GM19395 (cell line): ENCODE results near the gene MACROH2A1.

ENCODE experiments used
- ATAC-seq: cut with Tn5 transposase; IDR thresholded peaks from one replicate; pipeline ENCODE4 v1.9.1; 2021; ENCODE audit warnings: mild to moderate bottlenecking, moderate library complexity; ENCODE audit not compliant: unreplicated experiment

The MACROH2A1 gene

GRCh38 chr5:135357685-135358084 is 41.3 kb downstream of the MACROH2A1 start:
- no peak for ATAC-seq

DNA sequence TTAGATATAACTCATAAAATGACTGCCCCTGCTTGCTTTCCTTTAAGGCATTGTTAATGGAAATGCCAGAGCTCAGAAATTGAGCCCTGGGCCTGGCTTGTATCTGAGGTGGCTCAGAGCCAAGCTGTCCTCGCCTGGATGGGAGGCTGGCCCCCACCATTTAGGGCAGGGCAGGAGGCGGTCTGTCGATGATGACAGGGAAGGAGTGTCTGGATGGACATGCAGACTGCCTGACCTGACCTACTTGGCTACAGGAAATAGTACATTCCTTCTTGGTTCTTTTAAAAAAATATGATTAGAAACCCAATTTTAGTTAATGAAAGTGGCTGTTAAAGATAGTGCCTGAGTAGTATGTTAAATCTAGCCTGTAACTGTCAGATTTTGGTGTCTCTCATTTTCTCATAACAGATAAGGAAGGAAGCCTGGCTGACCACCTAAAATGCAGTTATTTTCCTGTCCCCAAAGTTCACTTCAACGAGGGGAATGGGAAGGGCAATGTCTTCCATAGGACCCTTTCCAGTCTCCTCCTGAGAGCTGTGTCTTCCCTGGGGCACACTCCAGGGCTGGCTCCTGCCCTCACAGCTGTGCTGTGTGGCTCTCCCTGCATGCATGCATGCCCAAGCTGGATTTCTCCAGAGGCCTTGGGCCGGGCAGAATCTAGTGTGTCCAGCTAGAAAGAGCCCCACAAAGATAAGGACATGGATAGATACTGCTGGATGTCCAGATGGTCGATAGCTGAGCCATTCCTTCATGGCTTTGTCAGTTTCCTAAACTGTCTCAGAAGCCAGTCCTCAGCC is 42.3 kb downstream of the MACROH2A1 start:
- no peak for ATAC-seq

- no peak for ATAC-seq
Measured at GRCh38 chr5:135355169-135355568, 43.9 kb downstream of the MACROH2A1 start.

GRCh38 chr5:135353952-135354721 is 44.9 kb downstream of the MACROH2A1 start:
- ATAC-seq = no peak

DNA sequence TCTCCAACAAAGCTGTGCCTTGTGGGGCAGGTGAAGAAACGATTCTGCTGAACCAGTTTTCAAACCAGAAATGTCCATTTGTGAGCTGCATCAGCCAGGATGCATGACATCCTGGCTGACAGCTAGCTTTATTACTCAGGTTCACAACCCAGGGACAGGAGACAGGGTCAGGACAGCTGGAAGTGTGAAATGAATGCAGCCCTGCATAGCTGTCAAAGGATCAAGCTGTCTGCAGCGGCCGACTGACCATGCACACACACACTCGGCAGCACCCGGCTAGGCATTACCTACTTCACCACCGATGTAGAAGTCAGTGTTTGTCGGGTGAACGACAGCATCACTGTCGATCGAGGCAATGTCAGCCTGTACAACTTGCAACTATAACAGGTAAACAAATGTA is 48.5 kb downstream of the MACROH2A1 start:
- no peak for ATAC-seq

DNA sequence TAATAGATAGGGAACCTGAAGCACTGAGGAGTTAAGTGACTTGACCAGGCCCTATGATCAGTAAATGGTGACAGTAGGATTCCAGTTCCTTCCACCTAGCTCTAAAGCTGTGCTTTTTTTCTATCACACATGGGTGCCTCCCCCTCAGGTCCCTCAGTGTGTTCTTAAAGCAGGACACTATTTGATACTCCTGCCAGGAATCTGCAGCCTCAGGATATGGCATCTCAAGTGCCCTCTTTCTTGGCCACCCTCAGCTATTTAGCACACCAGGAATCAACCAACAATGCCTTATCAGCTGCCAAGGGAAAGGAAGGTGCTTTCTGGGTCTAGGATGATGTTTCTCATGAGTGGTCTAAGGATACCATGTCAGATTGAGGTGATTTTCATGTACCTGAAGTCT is 49.1 kb downstream of the MACROH2A1 start:
- ATAC-seq = no peak

GRCh38 chr5:135349451-135349850 is 49.6 kb downstream of the MACROH2A1 start:
- no peak for ATAC-seq

- ATAC-seq = no peak
Measured at GRCh38 chr5:135348918-135349317, 50.1 kb downstream of the MACROH2A1 start.

GRCh38 chr5:135347392-135347791 is 51.6 kb downstream of the MACROH2A1 start:
- ATAC-seq = no peak

- no peak for ATAC-seq
Measured at GRCh38 chr5:135345956-135346731, 52.9 kb downstream of the MACROH2A1 start.

GRCh38 chr5:135344349-135344748 is 54.7 kb downstream of the MACROH2A1 start:
- no peak for ATAC-seq

DNA sequence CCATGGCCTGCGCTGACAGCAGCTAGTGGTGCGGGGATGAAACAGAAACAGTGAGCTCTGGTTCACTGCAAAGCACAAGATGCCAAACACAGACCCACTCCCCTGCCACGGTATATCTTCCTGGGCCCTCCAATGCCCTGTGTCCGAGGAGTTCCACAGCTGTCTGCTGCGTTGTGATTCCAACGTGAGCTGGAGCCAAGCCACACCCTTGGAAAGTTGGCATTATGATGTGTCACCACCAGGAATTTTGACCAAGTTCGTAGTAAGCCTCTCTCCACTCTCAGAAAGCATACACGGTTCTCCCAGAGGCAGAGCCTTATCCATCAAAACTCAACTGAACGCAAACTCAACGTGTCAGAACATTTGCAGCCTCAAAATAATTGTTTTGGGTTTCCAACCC is 55.6 kb downstream of the MACROH2A1 start:
- ATAC-seq = no peak

GRCh38 chr5:135342551-135342875 is 56.5 kb downstream of the MACROH2A1 start:
- no peak for ATAC-seq

DNA sequence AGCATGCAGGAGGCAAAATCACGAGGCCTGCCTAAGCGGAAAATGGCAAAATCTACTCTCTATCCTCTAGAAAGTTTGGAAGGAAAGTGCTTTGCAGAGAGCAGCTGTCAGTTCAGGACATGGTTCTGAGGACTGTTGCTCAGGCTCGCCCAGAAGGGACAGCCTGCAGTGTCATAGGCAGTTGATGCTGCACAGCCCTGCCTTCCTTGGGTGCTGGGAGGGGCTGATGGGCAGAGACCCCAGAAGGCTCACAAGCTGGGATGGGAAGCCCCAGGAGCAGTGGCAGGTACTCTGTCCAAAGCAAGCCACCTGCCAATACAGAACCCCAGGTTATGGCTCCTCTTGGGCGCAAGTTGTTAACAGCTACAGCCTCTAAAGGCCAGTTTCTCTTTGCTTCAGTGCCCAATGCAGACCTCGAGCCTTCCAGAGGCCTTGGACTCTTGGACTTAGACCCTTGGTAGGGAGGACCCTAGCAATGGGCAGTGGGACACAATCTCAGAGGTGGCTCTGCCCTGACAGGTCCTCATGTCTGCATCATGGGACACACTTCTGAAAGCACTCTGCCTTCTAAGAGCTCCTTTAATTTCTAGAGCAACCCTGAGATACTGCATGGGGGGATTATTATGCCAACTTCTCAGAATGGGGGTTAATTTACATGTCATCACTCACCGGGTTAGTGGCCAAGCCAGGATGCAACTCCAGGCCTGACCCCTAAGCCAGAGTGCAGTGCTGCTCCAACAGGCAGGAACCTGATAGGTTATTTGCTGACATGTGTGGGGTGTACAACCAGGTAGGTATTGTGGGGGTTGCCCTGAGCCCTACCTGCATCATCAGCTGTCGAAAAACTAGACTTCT is 57.1 kb downstream of the MACROH2A1 start:
- ATAC-seq = no peak

GRCh38 chr5:135341016-135341666 is 57.9 kb downstream of the MACROH2A1 start:
- no peak for ATAC-seq

DNA sequence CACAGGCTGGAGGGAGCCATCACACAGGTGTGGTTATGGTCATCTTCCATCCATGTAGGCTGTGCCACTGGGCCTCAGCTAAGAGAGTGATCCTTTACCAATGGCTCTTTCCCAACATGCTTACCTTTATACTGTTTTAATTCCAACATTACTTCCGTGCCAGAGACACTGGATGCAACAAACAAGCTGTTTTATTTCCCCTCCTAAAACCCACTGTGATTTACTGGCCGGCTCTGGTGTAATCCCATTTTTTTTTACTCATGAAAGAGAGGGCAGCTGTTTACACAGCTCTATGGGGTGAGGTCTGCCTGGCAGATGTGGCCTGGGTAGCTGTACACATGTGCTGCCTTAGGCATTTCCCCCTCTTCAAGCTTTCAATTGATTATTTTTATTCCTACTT is 58.5 kb downstream of the MACROH2A1 start:
- no peak for ATAC-seq

DNA sequence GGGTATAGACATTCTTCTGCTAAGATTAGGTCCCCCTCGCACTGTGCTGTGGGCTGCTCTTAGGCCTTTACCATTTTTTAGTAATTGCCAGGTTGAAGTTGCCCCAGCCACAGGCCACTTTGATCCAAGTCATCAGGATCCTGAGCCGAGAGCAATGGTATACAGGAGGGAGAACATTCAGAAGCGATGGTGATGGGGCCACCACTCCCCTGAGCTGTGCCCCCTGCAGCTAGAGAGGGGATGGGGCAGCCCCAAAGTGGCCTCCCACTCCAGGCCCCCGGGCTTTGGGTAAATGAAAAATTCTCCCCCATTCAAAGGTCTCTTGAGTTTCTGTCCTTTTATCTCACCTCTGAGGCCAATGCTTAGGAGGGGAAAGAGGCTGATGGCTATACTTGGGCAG is 59.4 kb downstream of the MACROH2A1 start:
- ATAC-seq = no peak

- no peak for ATAC-seq
Measured at GRCh38 chr5:135339189-135339588, 59.8 kb downstream of the MACROH2A1 start.

GRCh38 chr5:135337064-135337463 is 62.0 kb downstream of the MACROH2A1 start:
- ATAC-seq = no peak
